Astrocyte of the cerebellum (primary cell): ENCODE data around the gene SULF2.
"Not testable (repeated sequence)": the region's sequence is repeated elsewhere in the genome, so short reads cannot be mapped to it uniquely, and the experiment has no call there.

Experiments used
- DNase-seq: peaks from one replicate; pipeline ENCODE4 v3.0.0-alpha.2; 2011; ENCODE audit warnings: low read depth
- H3K4me3 ChIP-seq: 2 replicates; pipeline ENCODE4 v1.5.1; 2011; ENCODE audit warnings: mild to moderate bottlenecking, low read depth, low read length, moderate library complexity
- CTCF ChIP-seq: IDR thresholded peaks from 2 replicates; pipeline ENCODE4 v1.5.1; 2012; ENCODE audit warnings: low read length, low read depth, moderate library complexity, mild to moderate bottlenecking; ENCODE audit errors: missing control alignments
- in situ Hi-C: cut with HindIII; loops from 2 replicates; pipeline ENCODE4 v1.10.0; 2017; ENCODE audit warnings: low sequenced_read_pairs

SULF2 gene

GRCh38 chr20:47814632-47815415, 29.5 kb upstream of the SULF2 start:
- H3K4me3 ChIP-seq = no peak overlapping the region
- in situ Hi-C loops = no loop called here
- no peak for DNase-seq
- TF ChIP-seq CTCF = no peak

- in situ Hi-C loops = no loop called here
- H3K4me3 ChIP-seq = no peak overlapping the region
- no peak for DNase-seq
- no peak for TF ChIP-seq CTCF
Measured at GRCh38 chr20:47810721-47811347, 25.6 kb upstream of the SULF2 start.

- in situ Hi-C loops = no loop called here
- no peak for TF ChIP-seq CTCF
- no peak overlapping the region for H3K4me3 ChIP-seq
- no peak for DNase-seq
Measured at GRCh38 chr20:47810116-47810677, 24.9 kb upstream of the SULF2 start.

- TF ChIP-seq CTCF = no peak
- DNase-seq = no peak
- in situ Hi-C loops = no loop called here
- no peak overlapping the region for H3K4me3 ChIP-seq
Measured at GRCh38 chr20:47809161-47809960, 24.1 kb upstream of the SULF2 start.

GRCh38 chr20:47805951-47806350, 20.7 kb upstream of the SULF2 start:
- H3K4me3 ChIP-seq = no peak overlapping the region
- TF ChIP-seq CTCF = no peak
- DNase-seq = no peak
- in situ Hi-C loops = no loop called here

- in situ Hi-C loops, H3K4me3 ChIP-seq, DNase-seq: not testable (repeated sequence)
Measured at GRCh38 chr20:47804972-47805371, 19.7 kb upstream of the SULF2 start.

GRCh38 chr20:47804224-47804825, 19.0 kb upstream of the SULF2 start:
- in situ Hi-C loops, H3K4me3 ChIP-seq, DNase-seq: not testable (repeated sequence)
